SK-N-MC (cell line): ENCODE results near the gene OR10K2.
"Not testable (repeated sequence)": the region's sequence is repeated elsewhere in the genome, so short reads cannot be mapped to it uniquely, and the experiment has no call there.

Experiments used
- DNase-seq: peaks from one replicate; pipeline ENCODE4 v3.0.0-alpha.2; 2011; ENCODE audit warnings: low read depth, low spot score
- H3K27ac ChIP-seq: fragments of 200-600 bp; sonication (generic); 2 replicates; pipeline ENCODE4 v1.5.1; 2016; ENCODE audit warnings: mixed run types
- H3K36me3 ChIP-seq: fragments of 200-600 bp; sonication (generic); 2 replicates; pipeline ENCODE4 v1.6.1; 2017; ENCODE audit warnings: antibody characterized with exemption, low read length, mixed read lengths; ENCODE audit not compliant: insufficient read depth
- H3K4me3 ChIP-seq: fragments of 200-600 bp; sonication (generic); 2 replicates; pipeline ENCODE4 v1.5.1; 2016
- H3K9ac ChIP-seq: fragments of 200-600 bp; sonication (generic); 2 replicates; pipeline ENCODE4 v1.8.0; 2017; ENCODE audit warnings: mixed run types, mixed read lengths; ENCODE audit not compliant: insufficient read length
- H3K9me3 ChIP-seq: fragments of 200-600 bp; sonication (generic); 2 replicates; pipeline ENCODE4 v1.6.1; 2017; ENCODE audit warnings: low read depth, mild to moderate bottlenecking, antibody characterized with exemption, low read length, moderate library complexity, mixed read lengths
- EZH2 ChIP-seq: fragments of 200-600 bp; sonication (generic); IDR thresholded peaks from one replicate; pipeline ENCODE4 v1.6.1; 2017; ENCODE audit warnings: antibody characterized with exemption
- FOXP2 ChIP-seq: optimal IDR thresholded peaks from 2 replicates; pipeline ENCODE3; 2011; ENCODE audit warnings: mild to moderate bottlenecking, moderate library complexity; ENCODE audit not compliant: insufficient read depth; ENCODE audit errors: extremely low read length, control extremely low read depth
- POLR2AphosphoS5 ChIP-seq: IDR thresholded peaks from 2 replicates; pipeline ENCODE4 v1.6.1; 2012; ENCODE audit warnings: mild to moderate bottlenecking, low read depth, low read length, borderline replicate concordance

OR10K2 gene

DNA sequence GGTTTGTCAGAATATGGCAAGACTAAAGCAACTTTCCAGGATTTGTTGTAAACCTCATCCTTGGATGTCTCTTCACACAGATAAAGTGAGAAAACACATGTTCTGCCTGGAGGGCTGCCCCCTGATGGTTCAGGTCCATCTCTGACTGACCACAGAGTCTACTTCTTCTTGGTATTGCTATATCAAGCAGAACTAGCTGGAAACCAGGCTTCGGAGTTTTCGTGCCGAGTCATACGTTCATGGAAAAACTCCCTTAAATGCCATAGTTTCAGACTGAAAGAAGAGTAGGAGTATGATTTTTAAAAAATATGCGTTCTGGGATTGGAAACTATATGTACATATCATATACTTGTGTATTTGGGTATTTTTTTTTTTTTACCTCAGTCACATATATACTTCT is 32.6 kb downstream of the OR10K2 start:
- H3K9me3 ChIP-seq = no peaks in the 10 kb centered on the region
- no peak for DNase-seq
- H3K9ac ChIP-seq = no peak overlapping the region
- H3K27ac ChIP-seq = no peak overlapping the region
- H3K36me3 ChIP-seq = no peaks in the 10 kb centered on the region
- no peak overlapping the region for H3K4me3 ChIP-seq
- TF ChIP-seq POLR2AphosphoS5 = no peak
- no peak for TF ChIP-seq EZH2
- TF ChIP-seq FOXP2 = no peak

DNA sequence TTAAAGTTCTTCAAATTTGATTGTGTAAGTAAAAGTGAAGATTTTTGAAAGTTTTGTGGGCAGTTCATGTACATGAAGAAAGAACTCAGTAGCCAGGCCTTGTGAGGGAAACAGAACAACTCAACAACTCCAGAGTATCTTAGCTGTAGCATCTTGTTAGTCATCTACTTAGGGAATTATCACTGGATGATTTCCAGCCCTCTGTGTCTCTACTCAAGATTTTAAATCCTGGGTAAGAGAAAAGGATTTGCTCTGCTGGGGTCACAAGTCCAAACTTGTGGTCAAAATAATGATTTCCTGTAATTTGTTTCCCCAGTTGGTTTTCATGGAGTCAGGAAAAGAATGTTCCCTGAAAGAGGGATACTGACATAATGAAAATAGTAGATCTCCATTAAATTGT is 34.9 kb downstream of the OR10K2 start:
- DNase-seq = no peak
- no peaks in the 10 kb centered on the region for H3K36me3 ChIP-seq
- no peaks in the 10 kb centered on the region for H3K9me3 ChIP-seq
- no peak overlapping the region for H3K27ac ChIP-seq
- no peak overlapping the region for H3K4me3 ChIP-seq
- H3K9ac ChIP-seq = no peak overlapping the region
- TF ChIP-seq FOXP2 (no peak), EZH2 (no peak), POLR2AphosphoS5 (no peak)

DNA sequence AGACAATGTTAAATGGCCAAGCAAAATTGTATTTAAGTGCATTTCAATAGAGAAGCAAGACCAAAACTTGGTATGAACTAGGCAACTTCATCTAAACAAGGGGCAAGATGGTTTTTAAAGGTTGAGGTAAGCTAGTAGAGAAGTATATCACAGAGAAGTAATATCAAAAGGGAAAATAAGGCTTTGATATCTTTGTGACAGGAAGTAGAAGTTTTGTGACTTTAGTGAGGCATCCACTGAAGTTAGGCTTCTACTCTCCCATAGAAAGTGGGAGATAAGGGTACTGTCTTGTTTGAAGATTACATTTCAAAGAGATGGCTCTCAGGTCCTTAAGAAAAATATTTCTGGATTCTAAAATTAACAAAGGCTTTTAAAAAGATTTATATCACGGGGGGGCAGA is 35.7 kb downstream of the OR10K2 start:
- TF ChIP-seq POLR2AphosphoS5 (no peak), EZH2 (no peak), FOXP2 (no peak)
- no peak overlapping the region for H3K4me3 ChIP-seq

DNA sequence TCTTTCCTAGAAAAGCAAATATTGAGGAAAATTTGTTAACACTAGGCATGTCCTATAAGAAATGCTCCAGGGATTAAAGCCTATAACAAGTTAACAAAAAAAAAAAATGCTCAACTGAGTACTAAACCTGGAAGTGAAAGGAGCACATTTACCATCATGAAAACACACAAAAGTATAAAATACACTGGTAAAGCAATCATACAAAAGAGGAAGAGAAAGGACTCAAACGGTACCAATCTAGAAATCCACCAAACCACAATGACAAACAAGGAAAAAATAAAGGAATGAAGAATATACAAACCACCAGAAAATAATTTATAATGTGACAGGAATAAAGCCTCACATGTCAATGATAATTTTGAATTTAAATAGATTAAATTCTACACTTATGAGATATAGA is 51.2 kb downstream of the OR10K2 start:
- TF ChIP-seq EZH2 = no peak
- TF ChIP-seq POLR2AphosphoS5 = no peak
- no peak for TF ChIP-seq FOXP2
- DNase-seq = no peak
- H3K9me3 ChIP-seq = no peaks in the 10 kb centered on the region

More for the DNA sequence above, 35.7 kb downstream of the OR10K2 start:
- no peak for DNase-seq
- no peaks in the 10 kb centered on the region for H3K36me3 ChIP-seq
- no peaks in the 10 kb centered on the region for H3K9me3 ChIP-seq
- no peak overlapping the region for H3K27ac ChIP-seq
- no peak overlapping the region for H3K9ac ChIP-seq

DNA sequence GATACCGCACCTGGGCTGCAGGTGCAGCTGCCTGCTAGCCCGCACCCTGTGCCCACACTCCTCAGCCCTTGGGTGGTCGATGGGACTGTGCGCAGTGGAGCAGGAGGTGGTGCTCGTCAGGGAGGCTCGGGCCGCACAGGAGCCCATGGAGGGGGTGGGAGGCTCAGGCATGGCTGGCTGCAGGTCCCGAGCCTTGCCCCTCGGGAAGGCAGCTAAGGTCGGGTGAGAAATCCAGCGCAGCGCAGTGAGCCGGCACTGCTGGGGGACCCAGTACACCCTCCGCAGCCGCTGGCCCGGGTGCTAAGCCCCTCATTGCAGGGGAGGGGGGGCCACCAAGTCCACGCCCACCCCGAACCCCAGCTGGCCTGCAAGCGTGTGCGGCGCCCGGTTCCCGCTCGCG is 51.9 kb downstream of the OR10K2 start:
- H3K36me3 ChIP-seq, H3K9me3 ChIP-seq, H3K9ac ChIP-seq, DNase-seq, H3K27ac ChIP-seq, H3K4me3 ChIP-seq: not testable (repeated sequence)

More for the DNA sequence above, 51.2 kb downstream of the OR10K2 start:
- Histone ChIP-seq H3K4me3 (no peak overlapping the region), H3K27ac (no peak overlapping the region), H3K9ac (no peak overlapping the region), H3K36me3 (no peaks in the 10 kb centered on the region)

DNA sequence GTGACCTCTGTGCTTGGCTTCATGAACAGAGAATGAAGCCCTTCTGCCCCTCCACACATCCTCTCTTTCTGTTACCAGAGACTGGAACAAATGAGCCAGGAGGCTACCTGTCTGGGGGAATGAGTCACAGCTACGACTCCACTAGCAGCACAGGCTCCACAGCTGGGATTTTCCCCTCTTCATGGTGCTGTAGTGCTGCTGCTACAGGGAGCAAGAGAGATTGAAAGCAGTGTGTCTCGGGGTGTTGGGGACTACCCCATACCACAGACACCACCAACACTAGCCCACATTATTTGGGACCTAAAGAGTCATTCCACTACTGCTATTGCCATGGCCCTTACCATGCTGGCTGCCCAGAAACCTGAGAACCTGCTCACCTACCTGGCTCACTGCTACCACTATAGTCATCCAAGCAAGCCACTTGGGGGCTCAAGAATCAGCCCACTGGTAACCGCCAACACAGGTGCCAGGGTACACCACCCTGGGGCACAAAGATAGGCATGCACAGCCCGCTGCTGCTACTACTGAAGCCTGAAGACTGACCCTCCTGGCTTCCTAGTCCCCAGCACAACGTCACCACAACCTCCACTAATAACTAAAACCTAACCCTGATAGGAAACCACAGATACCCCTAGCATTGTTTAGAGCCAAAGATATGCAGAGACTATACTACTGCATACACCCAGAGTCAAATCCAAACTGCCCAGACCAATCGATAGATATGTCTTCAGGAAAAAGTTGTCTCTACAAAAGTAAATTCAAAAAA is 54.7 kb downstream of the OR10K2 start:
- Histone ChIP-seq H3K9me3 (no peaks in the 10 kb centered on the region), H3K9ac (no peak overlapping the region), H3K27ac (no peak overlapping the region), H3K4me3 (no peak overlapping the region), H3K36me3 (no peaks in the 10 kb centered on the region)
- TF ChIP-seq EZH2 = no peak
- TF ChIP-seq FOXP2 = no peak
- TF ChIP-seq POLR2AphosphoS5 = no peak
- DNase-seq = no peak
